Esophagus squamous epithelium (tissue), 5 donors: ENCODE data around the gene SZT2. TPM values are rescaled to one million over a fixed set of nuclear protein-coding genes. Genes with fewer than 3 reads are reported as not detected.

Experiments
- DNase-seq: peaks from one replicate; lab custom pipeline; 2025; lab: John Stamatoyannopoulos, UW
- H3K27ac ChIP-seq, 4 donors: fragments of 200-600 bp; sonication (generic); one replicate each; pipeline ENCODE4 v1.5.1; 2016 to 2019; ENCODE audit warnings: mild to moderate bottlenecking in 1 of 4
- H3K27me3 ChIP-seq, 4 donors: fragments of 200-600 bp; sonication (generic); 1 replicate in 3 of 4; 2 replicates in 1 of 4; pipeline versions ENCODE4 v1.5.1 to v1.6.0; 2017 to 2021; ENCODE audit warnings: antibody characterized with exemption in 1 of 4
- H3K36me3 ChIP-seq, 3 donors: fragments of 200-600 bp; sonication (generic); one replicate each; pipeline ENCODE4 v1.5.1; 2016 to 2019
- H3K4me1 ChIP-seq, 3 donors: fragments of 200-600 bp; sonication (generic); one replicate each; pipeline ENCODE4 v1.5.1; 2017 to 2019
- H3K4me3 ChIP-seq, 4 donors: fragments of 200-600 bp; sonication (generic); 1 replicate in 3 of 4; 2 replicates in 1 of 4; pipeline ENCODE4 v1.5.1; 2016 to 2019; ENCODE audit warnings: mild to moderate bottlenecking in 2 of 4, moderate library complexity in 1 of 4
- H3K9me3 ChIP-seq, 3 donors: fragments of 200-600 bp; sonication (generic); one replicate each; pipeline ENCODE4 v1.5.1; 2016 to 2019
- POLR2A ChIP-seq, 4 donors: fragments of 450-650 bp; IDR thresholded peaks; one replicate each; pipeline ENCODE4 v1.6.1; 2017; ENCODE audit warnings: antibody characterized with exemption in 4 of 4, mild to moderate bottlenecking in 4 of 4, moderate library complexity in 3 of 4
- WGBS, 2 donors: methylation state at CpG; one replicate each; pipeline ENCODE4 v1.1.5; 2018; 5-methylcytosine and 5-hydroxymethylcytosine counted together
- intact Hi-C: fragments of 100-400 bp; cut with DNase I; formaldehyde crosslinking; loops from one replicate; pipeline ENCODE4 v1.15.0; 2022
- total RNA-seq, 4 donors: library from RNA; depleted of rRNA; stranded (reverse); fragments of >200 nt; gene quantifications; one replicate each; pipeline ENCODE4 v1.1.0, GENCODE V29; 2016
- TF ChIP-seq, protein P1 (sequence below), 6 experiments: fragments of 450-650 bp in 4 of 6; fragments of 200-600 bp in 2 of 6; sonication (generic) in 2 of 6; IDR thresholded peaks; one replicate each; pipeline ENCODE4 v1.5.1; 2016 to 2019; ENCODE audit warnings: antibody characterized with exemption in 6 of 6, mild to moderate bottlenecking in 4 of 6, moderate library complexity in 4 of 6
- donor health status: DM: yes; HTN: yes; CAD: no.

The SZT2 gene
- total RNA-seq, 4 donors from 2014 or later = 12.4 to 40.0 (median 27.7) TPM

GRCh38 chr1:43421396-43421795 is 31.7 kb downstream of the SZT2 start:
- Histone ChIP-seq H3K9me3 (peaks cover 0 to 15% (median 4%) of the 10 kb centered on the region in 3 donors), H3K4me3 (no peak overlapping the region), H3K27ac (no peak overlapping the region), H3K36me3 (peaks cover 62 to 100% (median 74%) of the 10 kb centered on the region in 3 donors), H3K27me3 (no peaks in the 10 kb centered on the region), H3K4me1 (no peaks in the 10 kb centered on the region)
- intact Hi-C loops = no loop called here
- DNase-seq = no peak
- no peak for TF ChIP-seq POLR2A (IDR thresholded peaks at IDR 0.05)
- TF ChIP-seq, protein P1, sequence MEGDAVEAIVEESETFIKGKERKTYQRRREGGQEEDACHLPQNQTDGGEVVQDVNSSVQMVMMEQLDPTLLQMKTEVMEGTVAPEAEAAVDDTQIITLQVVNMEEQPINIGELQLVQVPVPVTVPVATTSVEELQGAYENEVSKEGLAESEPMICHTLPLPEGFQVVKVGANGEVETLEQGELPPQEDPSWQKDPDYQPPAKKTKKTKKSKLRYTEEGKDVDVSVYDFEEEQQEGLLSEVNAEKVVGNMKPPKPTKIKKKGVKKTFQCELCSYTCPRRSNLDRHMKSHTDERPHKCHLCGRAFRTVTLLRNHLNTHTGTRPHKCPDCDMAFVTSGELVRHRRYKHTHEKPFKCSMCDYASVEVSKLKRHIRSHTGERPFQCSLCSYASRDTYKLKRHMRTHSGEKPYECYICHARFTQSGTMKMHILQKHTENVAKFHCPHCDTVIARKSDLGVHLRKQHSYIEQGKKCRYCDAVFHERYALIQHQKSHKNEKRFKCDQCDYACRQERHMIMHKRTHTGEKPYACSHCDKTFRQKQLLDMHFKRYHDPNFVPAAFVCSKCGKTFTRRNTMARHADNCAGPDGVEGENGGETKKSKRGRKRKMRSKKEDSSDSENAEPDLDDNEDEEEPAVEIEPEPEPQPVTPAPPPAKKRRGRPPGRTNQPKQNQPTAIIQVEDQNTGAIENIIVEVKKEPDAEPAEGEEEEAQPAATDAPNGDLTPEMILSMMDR (IDR thresholded peaks at IDR 0.05) = no peak
- WGBS, 2 donors = 91 to 100% methylated on average over 4 to 6 of the region's 6 CpGs

DNA sequence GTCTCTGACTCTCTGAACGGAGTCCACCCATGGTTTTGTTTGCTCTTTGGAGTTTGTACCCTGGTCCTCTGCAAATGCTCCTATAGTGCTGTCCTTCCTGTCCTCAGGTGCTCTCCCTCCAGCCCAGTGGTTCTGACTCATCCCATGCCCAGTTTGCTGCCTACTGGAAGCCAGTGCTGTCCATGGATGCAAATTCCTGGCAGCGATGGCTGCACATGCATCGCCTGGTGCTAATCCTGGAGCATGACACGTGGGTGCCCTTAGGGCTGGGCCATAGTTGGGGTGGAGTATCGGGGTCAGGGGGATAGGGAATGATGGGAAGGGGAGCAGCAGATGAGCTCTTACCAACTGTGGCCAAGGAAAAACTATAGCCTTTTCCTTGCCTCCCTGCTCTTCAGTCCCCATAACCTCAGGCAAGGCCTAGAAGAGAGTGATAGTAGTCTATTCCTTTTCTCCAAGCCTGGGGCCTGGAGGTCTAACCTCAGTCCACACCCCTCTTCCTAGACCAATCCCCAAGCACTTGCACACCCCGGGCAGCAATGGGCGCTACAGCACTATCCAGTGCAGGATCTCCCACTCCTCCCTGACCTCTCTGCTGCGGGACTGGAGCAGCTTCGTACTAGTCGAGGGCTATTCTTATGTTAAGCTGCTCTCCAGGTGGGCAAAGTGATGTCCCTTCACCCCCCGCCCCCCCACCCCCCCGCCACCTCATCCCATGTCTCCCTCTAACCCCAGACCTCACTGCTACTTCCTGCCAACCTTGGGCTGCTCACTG is 32.5 kb downstream of the SZT2 start:
- peaks cover 0 to 15% (median 4%) of the 10 kb centered on the region in 3 donors for H3K9me3 ChIP-seq
- no peak overlapping the region for H3K4me3 ChIP-seq
- no peaks in the 10 kb centered on the region for H3K27me3 ChIP-seq
- H3K36me3 ChIP-seq = peaks cover 60 to 100% (median 81%) of the 10 kb centered on the region in 3 donors
- H3K4me1 ChIP-seq = no peaks in the 10 kb centered on the region
- no peak overlapping the region for H3K27ac ChIP-seq
- TF ChIP-seq, protein P1 (IDR thresholded peaks at IDR 0.05) = no peak
- no peak for TF ChIP-seq POLR2A (IDR thresholded peaks at IDR 0.05)
- WGBS, 2 donors = 90 to 100% methylated on average over 2 to 10 of the region's 12 CpGs
- intact Hi-C loops = no loop called here
- DNase-seq = no peak

DNA sequence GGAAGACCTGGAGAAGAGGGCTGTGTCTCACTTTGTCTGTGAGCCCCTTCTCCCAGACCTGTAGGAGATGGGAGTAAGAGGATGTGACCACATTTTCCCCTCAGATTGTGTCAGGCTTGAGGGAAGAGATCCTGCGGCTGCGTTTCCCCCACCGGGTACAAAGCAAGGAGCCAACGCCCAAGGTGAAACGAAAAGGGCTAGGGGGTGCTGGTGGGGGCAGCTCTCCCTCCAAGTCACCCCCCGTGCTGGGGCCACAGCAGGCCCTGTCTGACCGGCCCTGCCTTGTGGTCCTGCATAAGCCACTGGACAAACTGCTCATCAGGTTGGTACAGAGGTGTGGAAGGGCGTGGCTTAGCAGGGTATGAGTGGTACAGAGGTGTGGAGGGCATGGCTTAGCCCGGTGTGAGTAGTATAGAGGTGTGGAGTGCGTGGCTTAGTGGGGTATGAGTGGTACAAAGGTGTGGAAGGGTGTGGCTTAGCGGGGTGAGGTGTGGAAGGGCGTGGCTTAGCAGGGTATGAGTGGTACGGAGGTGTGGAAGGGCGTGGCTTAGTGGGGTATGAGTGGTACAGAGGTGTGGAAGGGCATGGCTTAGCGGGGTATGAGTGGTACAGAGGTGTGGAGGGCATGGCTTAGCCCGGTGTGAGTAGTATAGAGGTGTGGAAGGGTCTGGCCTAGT is 33.4 kb downstream of the SZT2 start:
- H3K36me3 ChIP-seq = peaks cover 69 to 100% (median 81%) of the 10 kb centered on the region in 3 donors
- no peak overlapping the region for H3K4me3 ChIP-seq
- TF ChIP-seq POLR2A (IDR thresholded peaks at IDR 0.05) = no peak
- TF ChIP-seq, protein P1 (IDR thresholded peaks at IDR 0.05) = no peak
- WGBS, 2 donors = 86 to 93% methylated on average over 10 to 11 of the region's 16 CpGs
- H3K9me3 ChIP-seq = peaks cover 0 to 15% (median 4%) of the 10 kb centered on the region in 3 donors
- peak overlapping the region in 3 of 4 donors; percentile 46 to 56 (median 52) for H3K27ac ChIP-seq
- no peaks in the 10 kb centered on the region for H3K27me3 ChIP-seq
- DNase-seq = no peak
- H3K4me1 ChIP-seq = no peaks in the 10 kb centered on the region
- intact Hi-C loops = no loop called here

- H3K27me3 ChIP-seq = no peaks in the 10 kb centered on the region
- WGBS, 2 donors = 77 to 80% methylated on average over 16 to 18 of the region's 23 CpGs
- H3K36me3 ChIP-seq = peaks cover 77 to 100% (median 85%) of the 10 kb centered on the region in 3 donors
- H3K4me1 ChIP-seq = no peaks in the 10 kb centered on the region
- intact Hi-C loops = no loop called here
- peaks cover 0 to 15% (median 4%) of the 10 kb centered on the region in 3 donors for H3K9me3 ChIP-seq
- no peak overlapping the region for H3K4me3 ChIP-seq
- H3K27ac ChIP-seq = peak overlapping the region in 3 of 4 donors; percentile 46 to 56 (median 52)
- TF ChIP-seq, protein P1 (IDR thresholded peaks at IDR 0.05) = no peak
- no peak for TF ChIP-seq POLR2A (IDR thresholded peaks at IDR 0.05)
- no peak for DNase-seq
Observed at GRCh38 chr1:43423672-43424550, 34.2 kb downstream of the SZT2 start.
